Heart left ventricle (tissue), 13 donors: ENCODE data around the gene LNP1.

Experiments
- POLR2A ChIP-seq, 2 donors: fragments of 450-650 bp; IDR thresholded peaks; one replicate each; pipeline ENCODE4 v1.6.1; 2017; ENCODE audit warnings: antibody characterized with exemption in 2 of 2, mild to moderate bottlenecking in 2 of 2, moderate library complexity in 2 of 2
- TF ChIP-seq, protein P1 (sequence below), 12 donors: fragments of 200-600 bp; sonication (generic) in 4 of 12; IDR thresholded peaks; one replicate each; pipeline versions ENCODE4 v1.5.0 to v1.8.0; 2018 to 2022; ENCODE audit warnings: antibody characterized with exemption in 12 of 12, mild to moderate bottlenecking in 5 of 12
- donor health status: ischemic (EF 13 %, LVEDD 7.1; RV severe dilation, severe dysfunction).
- donor health status: DM: no; HTN: yes; CAD: no.
- donor health status: DM: no; HTN: no; CAD: no.
- donor health status: ischemic (EF 25% LVEDD 6.9; RV normal size, moderate dysfunction).
- donor health status: ischemic (EF 25% LVEDD 5.7; RV mildly dilated, moderate dysfunction).
- donor health status: ischemic (EF 35%, LVEDD 5.7; RV mildly dilated, moderate dysfunction).
- donor health status: nonischemic (EF 11% LVEDD 7.7; RV severe dilation, severe dysfunction).
- donor health status: DM: yes; HTN: yes; CAD: no.
- donor health status: PGD.
- donor health status: ischemic (EF 29% LVEDD 5.4; RV normal size, mild dysfunction).
- donor health status: nonischemic (EF 23%, LVEDD 6.1; RV moderate dilation, normal function).

DNA sequence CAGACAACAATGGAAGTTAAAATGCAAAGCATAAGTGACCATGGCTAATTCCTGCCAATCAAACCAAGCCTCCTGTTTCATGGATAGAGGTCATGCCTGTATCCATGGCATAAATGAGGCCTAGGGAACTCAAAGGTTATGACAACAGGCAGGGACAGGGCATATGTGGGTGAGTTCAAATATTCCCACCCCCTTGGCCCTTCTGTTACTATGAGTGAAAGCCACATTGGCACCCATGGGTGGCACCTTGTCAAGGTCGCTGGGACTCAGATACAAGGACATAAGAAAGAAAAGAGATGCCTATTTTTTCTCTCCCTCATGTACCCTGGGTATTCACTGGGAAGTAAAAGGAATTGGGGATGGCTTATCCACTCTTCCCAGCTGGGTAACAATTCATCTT, 65.8 kb downstream of the LNP1 start:
- TF ChIP-seq, protein P1, sequence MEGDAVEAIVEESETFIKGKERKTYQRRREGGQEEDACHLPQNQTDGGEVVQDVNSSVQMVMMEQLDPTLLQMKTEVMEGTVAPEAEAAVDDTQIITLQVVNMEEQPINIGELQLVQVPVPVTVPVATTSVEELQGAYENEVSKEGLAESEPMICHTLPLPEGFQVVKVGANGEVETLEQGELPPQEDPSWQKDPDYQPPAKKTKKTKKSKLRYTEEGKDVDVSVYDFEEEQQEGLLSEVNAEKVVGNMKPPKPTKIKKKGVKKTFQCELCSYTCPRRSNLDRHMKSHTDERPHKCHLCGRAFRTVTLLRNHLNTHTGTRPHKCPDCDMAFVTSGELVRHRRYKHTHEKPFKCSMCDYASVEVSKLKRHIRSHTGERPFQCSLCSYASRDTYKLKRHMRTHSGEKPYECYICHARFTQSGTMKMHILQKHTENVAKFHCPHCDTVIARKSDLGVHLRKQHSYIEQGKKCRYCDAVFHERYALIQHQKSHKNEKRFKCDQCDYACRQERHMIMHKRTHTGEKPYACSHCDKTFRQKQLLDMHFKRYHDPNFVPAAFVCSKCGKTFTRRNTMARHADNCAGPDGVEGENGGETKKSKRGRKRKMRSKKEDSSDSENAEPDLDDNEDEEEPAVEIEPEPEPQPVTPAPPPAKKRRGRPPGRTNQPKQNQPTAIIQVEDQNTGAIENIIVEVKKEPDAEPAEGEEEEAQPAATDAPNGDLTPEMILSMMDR (IDR thresholded peaks at IDR 0.05) = no peak
- TF ChIP-seq POLR2A (IDR thresholded peaks at IDR 0.05) = no peak
